Measurements from ENCODE around the gene MYL2. TPM values are rescaled to one million over a fixed set of nuclear protein-coding genes. Genes with fewer than 3 reads are reported as not detected.

MYL2 gene
- polyA plus RNA-seq, 1 donor from 2014 or later, result not detected

DNA sequence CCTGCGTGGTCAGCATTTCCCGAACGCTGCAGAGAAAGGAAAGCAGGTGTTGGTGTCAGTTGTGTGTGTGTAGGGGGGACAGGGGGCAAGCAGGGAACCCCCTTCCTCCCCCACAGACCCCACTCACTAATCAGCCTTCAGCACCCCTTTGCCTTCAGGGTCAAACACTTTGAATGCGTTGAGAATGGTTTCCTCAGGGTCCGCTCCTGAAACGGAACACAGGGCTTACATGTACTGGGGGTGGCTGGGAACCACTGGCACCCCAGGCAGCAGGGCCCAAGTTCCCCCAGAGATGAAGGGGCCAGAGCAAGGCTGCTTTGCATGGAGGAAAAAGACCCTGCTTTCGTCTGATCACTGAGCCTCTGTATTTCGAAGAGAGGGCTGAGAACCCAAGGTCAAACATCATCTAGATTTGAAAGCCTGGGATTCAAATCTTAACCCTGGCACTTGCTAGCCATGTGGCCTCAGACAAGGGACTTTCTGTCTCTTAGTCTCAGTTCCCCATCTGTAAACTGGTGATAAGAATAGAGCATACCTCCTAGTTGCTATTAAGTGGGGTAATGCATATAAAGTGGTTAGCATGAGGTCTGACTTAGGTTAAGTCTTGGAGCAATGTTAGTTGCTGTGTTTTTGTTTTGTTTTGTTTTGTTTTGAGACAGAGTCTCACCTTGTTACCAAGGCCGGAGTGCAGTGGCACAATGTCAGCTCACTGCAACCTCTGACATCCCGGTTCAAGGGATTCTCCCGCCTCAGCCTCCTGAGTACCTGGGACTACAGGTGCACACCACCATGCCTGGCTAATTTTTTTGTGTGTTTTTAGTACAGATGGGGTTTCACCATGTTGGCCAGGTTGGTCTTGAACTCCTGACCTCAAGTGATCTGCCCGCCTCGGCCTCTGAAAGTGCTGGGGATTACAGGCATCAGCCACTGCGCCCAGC is 7.0 kb downstream of the MYL2 start:
- Histone ChIP-seq H3K79me2 (replicated peaks; ENCODE audit: insufficient read depth, low read length) (no peaks in the 10 kb centered on the region), H3K27ac (ENCODE audit: low read length) (no peak overlapping the region), H3K27me3 (ENCODE audit: insufficient read depth, low read depth, low read length) (no peaks in the 10 kb centered on the region), H3K9me3 (ENCODE audit: low read length) (no peaks in the 10 kb centered on the region), H3K36me3 (ENCODE audit: insufficient read depth, low read length) (no peaks in the 10 kb centered on the region), H4K20me1 (ENCODE audit: insufficient read depth) (no peaks in the 10 kb centered on the region), H3K9me2 (ENCODE audit: insufficient read depth, low read length) (no peaks in the 10 kb centered on the region), H3K4me2 (ENCODE audit: low read length) (no peak overlapping the region), H3K4me3 (ENCODE audit: low read length) (no peak overlapping the region), H2AFZ (ENCODE audit: low read depth, low read length) (no peak overlapping the region), H3K9ac (ENCODE audit: low read length) (no peak overlapping the region), H3F3A (ENCODE audit: insufficient read depth, low read length, poor library complexity, severe bottlenecking) (no peaks in the 10 kb centered on the region)
- TF ChIP-seq EZH2 (IDR thresholded peaks at IDR 0.05; ENCODE audit: borderline replicate concordance, insufficient read depth, low read length, poor library complexity, severe bottlenecking), result no peak
- TF ChIP-seq RAD21 (conservative IDR thresholded peaks at IDR 0.05), result no peak
- TF ChIP-seq CTCF (IDR thresholded peaks at IDR 0.05; ENCODE audit: poor library complexity, severe bottlenecking), result no peak
- TF ChIP-seq, protein P1, sequence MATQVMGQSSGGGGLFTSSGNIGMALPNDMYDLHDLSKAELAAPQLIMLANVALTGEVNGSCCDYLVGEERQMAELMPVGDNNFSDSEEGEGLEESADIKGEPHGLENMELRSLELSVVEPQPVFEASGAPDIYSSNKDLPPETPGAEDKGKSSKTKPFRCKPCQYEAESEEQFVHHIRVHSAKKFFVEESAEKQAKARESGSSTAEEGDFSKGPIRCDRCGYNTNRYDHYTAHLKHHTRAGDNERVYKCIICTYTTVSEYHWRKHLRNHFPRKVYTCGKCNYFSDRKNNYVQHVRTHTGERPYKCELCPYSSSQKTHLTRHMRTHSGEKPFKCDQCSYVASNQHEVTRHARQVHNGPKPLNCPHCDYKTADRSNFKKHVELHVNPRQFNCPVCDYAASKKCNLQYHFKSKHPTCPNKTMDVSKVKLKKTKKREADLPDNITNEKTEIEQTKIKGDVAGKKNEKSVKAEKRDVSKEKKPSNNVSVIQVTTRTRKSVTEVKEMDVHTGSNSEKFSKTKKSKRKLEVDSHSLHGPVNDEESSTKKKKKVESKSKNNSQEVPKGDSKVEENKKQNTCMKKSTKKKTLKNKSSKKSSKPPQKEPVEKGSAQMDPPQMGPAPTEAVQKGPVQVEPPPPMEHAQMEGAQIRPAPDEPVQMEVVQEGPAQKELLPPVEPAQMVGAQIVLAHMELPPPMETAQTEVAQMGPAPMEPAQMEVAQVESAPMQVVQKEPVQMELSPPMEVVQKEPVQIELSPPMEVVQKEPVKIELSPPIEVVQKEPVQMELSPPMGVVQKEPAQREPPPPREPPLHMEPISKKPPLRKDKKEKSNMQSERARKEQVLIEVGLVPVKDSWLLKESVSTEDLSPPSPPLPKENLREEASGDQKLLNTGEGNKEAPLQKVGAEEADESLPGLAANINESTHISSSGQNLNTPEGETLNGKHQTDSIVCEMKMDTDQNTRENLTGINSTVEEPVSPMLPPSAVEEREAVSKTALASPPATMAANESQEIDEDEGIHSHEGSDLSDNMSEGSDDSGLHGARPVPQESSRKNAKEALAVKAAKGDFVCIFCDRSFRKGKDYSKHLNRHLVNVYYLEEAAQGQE (IDR thresholded peaks at IDR 0.05; ENCODE audit: borderline replicate concordance), result no peak
- no peak for TF ChIP-seq MXI1 (conservative IDR thresholded peaks at IDR 0.05; ENCODE audit: poor library complexity, severe bottlenecking)
- TF ChIP-seq EP300 (conservative IDR thresholded peaks at IDR 0.05; ENCODE audit: poor library complexity, severe bottlenecking), result no peak
- TF ChIP-seq POLR2AphosphoS5 (IDR thresholded peaks at IDR 0.05), result no peak
- no peak for TF ChIP-seq TAF1 (IDR thresholded peaks at IDR 0.05; ENCODE audit: low read depth)
- TF ChIP-seq SMC3 (conservative IDR thresholded peaks at IDR 0.05; ENCODE audit: poor library complexity), result no peak

GRCh38 chr12:110912263-110912662 is 8.1 kb downstream of the MYL2 start:
- H2AFZ ChIP-seq (ENCODE audit: low read depth, low read length), result no peak overlapping the region
- no peaks in the 10 kb centered on the region for H3K9me2 ChIP-seq (ENCODE audit: insufficient read depth, low read length)
- H3K9ac ChIP-seq (ENCODE audit: low read length), result no peak overlapping the region
- no peaks in the 10 kb centered on the region for H3K27me3 ChIP-seq (ENCODE audit: insufficient read depth, low read depth, low read length)
- H4K20me1 ChIP-seq (ENCODE audit: insufficient read depth), result no peaks in the 10 kb centered on the region
- no peaks in the 10 kb centered on the region for H3K79me2 ChIP-seq (replicated peaks; ENCODE audit: insufficient read depth, low read length)
- no peaks in the 10 kb centered on the region for H3F3A ChIP-seq (ENCODE audit: insufficient read depth, low read length, poor library complexity, severe bottlenecking)
- no peaks in the 10 kb centered on the region for H3K36me3 ChIP-seq (ENCODE audit: insufficient read depth, low read length)
- TF ChIP-seq MXI1 (conservative IDR thresholded peaks at IDR 0.05; ENCODE audit: poor library complexity, severe bottlenecking), result no peak
- TF ChIP-seq, protein P1 (IDR thresholded peaks at IDR 0.05; ENCODE audit: borderline replicate concordance), result no peak
- TF ChIP-seq TAF1 (IDR thresholded peaks at IDR 0.05; ENCODE audit: low read depth), result no peak
- no peak for TF ChIP-seq EP300 (conservative IDR thresholded peaks at IDR 0.05; ENCODE audit: poor library complexity, severe bottlenecking)
- no peak overlapping the region for H3K4me3 ChIP-seq (ENCODE audit: low read length)
- no peak overlapping the region for H3K4me2 ChIP-seq (ENCODE audit: low read length)
- H3K27ac ChIP-seq (ENCODE audit: low read length), result no peak overlapping the region
- no peaks in the 10 kb centered on the region for H3K9me3 ChIP-seq (ENCODE audit: low read length)

All from neural cell (in vitro differentiated cells).